ENCODE measurements around the gene ETV6.

ETV6 gene

GRCh38 chr12:11832093-11832492, 182.6 kb downstream of the ETV6 start:
- TF ChIP-seq CTCF (IDR thresholded peaks at IDR 0.05): no peak

GRCh38 chr12:11833174-11833895, 183.9 kb downstream of the ETV6 start:
- no peak for TF ChIP-seq CTCF (IDR thresholded peaks at IDR 0.05)

DNA sequence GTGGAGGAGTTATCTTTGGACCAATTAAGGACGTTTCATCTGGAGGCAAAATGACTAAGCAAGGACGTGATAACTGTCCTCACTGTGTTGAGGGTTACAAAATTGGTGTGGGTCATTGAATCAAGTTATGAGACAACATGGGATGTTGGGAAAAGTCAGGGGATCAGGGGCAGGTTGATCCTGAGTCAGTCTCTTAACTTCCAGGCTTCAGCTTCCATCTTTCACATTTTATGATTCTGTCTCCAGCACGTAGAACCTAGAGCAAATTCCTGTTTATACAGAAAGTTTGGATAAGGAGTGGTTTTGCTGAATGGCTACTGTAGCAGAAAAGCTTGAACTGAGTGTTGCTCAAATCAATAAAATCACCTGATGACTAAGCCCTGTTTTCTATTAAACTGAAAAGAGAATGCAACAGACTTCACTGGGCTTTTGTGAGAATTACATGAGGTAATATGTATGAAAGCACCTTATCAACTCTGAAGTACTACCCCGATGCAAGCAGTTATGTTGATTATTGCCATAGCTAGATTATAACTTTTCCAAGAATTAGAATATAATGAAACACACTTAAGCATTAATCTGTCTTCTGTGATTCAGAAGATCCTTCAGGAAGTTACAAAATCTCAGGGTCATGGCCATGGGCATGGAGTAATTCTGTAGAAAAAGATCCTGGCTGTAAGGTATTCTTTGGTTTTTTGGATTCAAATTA, 184.8 kb downstream of the ETV6 start:
- no peak for TF ChIP-seq CTCF (IDR thresholded peaks at IDR 0.05)

GRCh38 chr12:11834931-11835330, 185.5 kb downstream of the ETV6 start:
- TF ChIP-seq CTCF (IDR thresholded peaks at IDR 0.05): no peak

DNA sequence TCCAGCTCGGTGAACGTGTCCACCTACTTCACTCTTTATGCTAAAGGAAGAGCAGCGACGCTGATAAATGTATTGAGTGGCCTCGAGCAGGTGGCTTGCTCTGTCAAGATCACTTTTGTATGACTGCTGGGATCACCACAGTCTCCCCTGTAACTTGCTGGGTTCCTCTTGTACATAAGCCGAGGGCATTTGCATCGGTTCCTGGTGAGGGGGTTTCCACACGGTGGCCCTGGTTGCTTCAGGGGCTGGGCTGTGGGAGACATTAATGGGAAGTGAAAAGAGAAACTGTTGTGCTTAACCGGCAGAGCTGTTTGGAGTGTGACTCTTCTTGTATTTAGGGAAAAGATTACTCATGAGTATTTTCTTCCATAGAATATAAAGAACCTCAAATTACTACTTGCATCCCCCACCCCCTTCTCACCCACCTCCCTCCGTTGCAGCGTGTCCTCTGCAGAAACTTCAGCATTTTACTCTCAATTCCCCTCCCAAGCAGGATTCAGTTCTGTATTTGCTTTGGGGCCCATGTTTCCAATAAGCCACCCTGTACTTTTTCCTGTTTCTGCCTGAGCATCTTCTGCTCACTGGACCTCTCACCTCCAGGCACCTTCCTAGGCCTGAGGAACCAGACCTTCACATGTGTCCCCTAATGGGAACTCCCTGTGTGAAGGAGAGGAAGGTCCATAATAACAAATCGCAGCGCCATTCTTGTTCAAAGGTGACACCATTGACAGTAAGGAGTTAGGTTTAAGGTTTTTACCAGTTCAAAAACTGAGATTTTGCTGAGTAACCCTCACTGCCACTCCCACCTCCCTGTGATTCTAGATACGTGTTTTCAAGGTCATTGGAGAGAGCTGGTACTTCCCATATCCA, 187.0 kb downstream of the ETV6 start:
- no peak for TF ChIP-seq CTCF (IDR thresholded peaks at IDR 0.05)

DNA sequence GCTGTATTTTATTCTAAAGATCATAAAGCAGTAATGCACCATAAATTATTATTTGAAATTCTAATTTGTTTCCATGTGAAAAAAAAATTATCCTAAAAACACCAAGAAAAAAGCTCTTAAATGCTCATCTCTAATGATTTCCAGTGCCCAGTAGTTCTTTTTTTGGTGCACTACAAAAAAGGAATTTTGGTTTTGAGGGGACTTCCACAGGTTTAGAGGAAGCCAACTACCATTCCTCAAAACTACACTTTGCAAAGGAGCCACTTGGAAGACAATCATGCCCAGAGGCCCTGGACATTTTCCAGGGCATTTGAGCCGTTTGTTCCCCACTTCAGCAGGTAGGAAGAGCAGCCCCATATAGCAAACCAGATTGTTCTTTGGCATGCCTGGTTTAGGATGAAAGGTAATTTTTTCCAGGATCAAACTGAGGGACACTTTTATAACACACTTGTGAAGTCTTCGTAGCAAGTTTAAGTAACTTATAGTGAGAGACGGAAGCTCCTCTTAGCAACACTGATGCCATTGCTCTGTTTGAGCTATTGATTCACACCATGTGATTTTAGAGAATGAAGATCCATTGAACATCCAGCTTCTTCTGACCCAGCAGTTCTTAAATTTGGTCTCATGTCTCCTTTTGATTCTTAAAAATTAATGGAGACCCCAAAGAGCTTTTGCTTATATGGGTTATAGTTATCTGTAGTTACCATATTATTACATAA, 187.9 kb downstream of the ETV6 start:
- TF ChIP-seq CTCF (IDR thresholded peaks at IDR 0.05): no peak

- TF ChIP-seq CTCF (IDR thresholded peaks at IDR 0.05): no peak
Measured at GRCh38 chr12:11838403-11838802, 188.9 kb downstream of the ETV6 start.
